Mammary epithelial cell (primary cell): ENCODE measurements around the gene PBRM1.

Experiments
- EZH2 ChIP-seq: IDR thresholded peaks from 2 replicates; pipeline ENCODE4 v1.6.1; 2012; ENCODE audit warnings: low read length, inconsistent platforms, borderline replicate concordance
- TF ChIP-seq, protein P1 (sequence below), 2 donors: IDR thresholded peaks in 1 of 2; conservative IDR thresholded peaks in 1 of 2; 2 replicates each; pipeline ENCODE4 v1.5.1; 2011 to 2012; ENCODE audit warnings: inconsistent platforms in 2 of 2, low read length in 2 of 2, mild to moderate bottlenecking in 2 of 2, control low read depth in 1 of 2, low read depth in 1 of 2; ENCODE audit not compliant: insufficient read depth in 1 of 2; ENCODE audit errors: extremely low read depth in 1 of 2

DNA sequence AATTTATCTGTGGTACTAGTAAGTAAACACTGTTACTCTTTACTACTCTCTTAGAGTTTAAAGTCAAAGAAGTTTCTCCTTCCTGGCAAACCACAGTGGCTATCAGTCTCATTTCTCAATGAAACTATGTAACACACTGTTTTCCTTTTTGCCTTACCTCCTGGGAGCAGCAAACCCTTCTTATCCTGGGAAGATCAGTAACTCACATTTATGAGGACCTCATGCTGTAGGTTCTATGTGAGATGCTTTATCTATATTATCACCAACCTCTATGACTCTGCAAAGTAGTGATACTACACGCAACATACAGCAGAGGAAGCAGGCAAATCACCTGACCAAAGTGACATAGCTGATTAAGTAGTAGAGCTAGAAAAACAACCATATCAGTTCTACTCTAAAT lies 35.3 kb downstream of the PBRM1 start:
- TF ChIP-seq, protein P1, sequence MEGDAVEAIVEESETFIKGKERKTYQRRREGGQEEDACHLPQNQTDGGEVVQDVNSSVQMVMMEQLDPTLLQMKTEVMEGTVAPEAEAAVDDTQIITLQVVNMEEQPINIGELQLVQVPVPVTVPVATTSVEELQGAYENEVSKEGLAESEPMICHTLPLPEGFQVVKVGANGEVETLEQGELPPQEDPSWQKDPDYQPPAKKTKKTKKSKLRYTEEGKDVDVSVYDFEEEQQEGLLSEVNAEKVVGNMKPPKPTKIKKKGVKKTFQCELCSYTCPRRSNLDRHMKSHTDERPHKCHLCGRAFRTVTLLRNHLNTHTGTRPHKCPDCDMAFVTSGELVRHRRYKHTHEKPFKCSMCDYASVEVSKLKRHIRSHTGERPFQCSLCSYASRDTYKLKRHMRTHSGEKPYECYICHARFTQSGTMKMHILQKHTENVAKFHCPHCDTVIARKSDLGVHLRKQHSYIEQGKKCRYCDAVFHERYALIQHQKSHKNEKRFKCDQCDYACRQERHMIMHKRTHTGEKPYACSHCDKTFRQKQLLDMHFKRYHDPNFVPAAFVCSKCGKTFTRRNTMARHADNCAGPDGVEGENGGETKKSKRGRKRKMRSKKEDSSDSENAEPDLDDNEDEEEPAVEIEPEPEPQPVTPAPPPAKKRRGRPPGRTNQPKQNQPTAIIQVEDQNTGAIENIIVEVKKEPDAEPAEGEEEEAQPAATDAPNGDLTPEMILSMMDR (conservative IDR thresholded peaks at IDR 0.05 in 1 of 2, IDR thresholded peaks at IDR 0.05 in 1 of 2; ENCODE audit: extremely low read depth in 1 of 2, insufficient read depth in 1 of 2, low read depth in 1 of 2, low read length in 2 of 2), result no peak
- no peak for TF ChIP-seq EZH2
